Measurements from ENCODE around the gene RASA3.

DNA sequence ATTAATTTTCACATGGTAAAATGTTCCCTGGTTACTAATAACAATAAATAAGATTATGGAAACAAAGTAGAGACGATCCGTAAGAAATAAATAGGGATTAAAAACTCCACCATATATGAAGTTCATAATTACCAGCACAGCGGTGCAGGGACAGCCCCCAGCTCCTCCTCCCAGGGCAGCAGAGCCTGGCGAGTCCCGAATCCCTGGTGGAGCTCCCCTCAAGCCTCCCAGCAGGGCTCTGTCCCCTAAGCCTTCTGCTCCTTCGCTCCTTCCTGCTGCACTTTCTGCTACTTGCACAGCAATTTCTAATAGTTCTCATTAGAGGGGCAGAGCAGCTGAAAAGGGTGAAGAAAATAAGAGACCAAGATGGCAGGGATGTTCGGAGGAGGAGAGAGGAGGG, 43.6 kb downstream of the RASA3 start:
- TF ChIP-seq, protein P1, sequence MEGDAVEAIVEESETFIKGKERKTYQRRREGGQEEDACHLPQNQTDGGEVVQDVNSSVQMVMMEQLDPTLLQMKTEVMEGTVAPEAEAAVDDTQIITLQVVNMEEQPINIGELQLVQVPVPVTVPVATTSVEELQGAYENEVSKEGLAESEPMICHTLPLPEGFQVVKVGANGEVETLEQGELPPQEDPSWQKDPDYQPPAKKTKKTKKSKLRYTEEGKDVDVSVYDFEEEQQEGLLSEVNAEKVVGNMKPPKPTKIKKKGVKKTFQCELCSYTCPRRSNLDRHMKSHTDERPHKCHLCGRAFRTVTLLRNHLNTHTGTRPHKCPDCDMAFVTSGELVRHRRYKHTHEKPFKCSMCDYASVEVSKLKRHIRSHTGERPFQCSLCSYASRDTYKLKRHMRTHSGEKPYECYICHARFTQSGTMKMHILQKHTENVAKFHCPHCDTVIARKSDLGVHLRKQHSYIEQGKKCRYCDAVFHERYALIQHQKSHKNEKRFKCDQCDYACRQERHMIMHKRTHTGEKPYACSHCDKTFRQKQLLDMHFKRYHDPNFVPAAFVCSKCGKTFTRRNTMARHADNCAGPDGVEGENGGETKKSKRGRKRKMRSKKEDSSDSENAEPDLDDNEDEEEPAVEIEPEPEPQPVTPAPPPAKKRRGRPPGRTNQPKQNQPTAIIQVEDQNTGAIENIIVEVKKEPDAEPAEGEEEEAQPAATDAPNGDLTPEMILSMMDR (IDR thresholded peaks at IDR 0.05), result no peak
- TF ChIP-seq POLR2A (IDR thresholded peaks at IDR 0.05), result no peak

Data from right lobe of liver (tissue), 4 donors.